IPS-15b (cell line): ENCODE results near the gene YBEY.

Experiments used
- H3K27me3 ChIP-seq: one replicate; pipeline ENCODE4 v1.6.1; 2013; ENCODE audit warnings: low read length; ENCODE audit not compliant: control insufficient read depth, insufficient read depth
- H3K36me3 ChIP-seq: one replicate; pipeline ENCODE4 v1.6.1; 2013; ENCODE audit warnings: low read length; ENCODE audit not compliant: control insufficient read depth, insufficient read depth
- H3K4me1 ChIP-seq: one replicate; pipeline ENCODE4 v1.6.1; 2013; ENCODE audit warnings: mild to moderate bottlenecking, low read length; ENCODE audit not compliant: control insufficient read depth, insufficient read depth
- H3K4me3 ChIP-seq: one replicate; pipeline ENCODE4 v1.5.1; 2013; ENCODE audit warnings: low read depth, low read length
- H3K9ac ChIP-seq: one replicate; pipeline ENCODE4 v1.6.1; 2013; ENCODE audit warnings: low read depth, mild to moderate bottlenecking, low read length
- H3K9me3 ChIP-seq: one replicate; pipeline ENCODE4 v1.6.1; 2013; ENCODE audit warnings: mild to moderate bottlenecking, low read length; ENCODE audit not compliant: control insufficient read depth, insufficient read depth

YBEY gene

DNA sequence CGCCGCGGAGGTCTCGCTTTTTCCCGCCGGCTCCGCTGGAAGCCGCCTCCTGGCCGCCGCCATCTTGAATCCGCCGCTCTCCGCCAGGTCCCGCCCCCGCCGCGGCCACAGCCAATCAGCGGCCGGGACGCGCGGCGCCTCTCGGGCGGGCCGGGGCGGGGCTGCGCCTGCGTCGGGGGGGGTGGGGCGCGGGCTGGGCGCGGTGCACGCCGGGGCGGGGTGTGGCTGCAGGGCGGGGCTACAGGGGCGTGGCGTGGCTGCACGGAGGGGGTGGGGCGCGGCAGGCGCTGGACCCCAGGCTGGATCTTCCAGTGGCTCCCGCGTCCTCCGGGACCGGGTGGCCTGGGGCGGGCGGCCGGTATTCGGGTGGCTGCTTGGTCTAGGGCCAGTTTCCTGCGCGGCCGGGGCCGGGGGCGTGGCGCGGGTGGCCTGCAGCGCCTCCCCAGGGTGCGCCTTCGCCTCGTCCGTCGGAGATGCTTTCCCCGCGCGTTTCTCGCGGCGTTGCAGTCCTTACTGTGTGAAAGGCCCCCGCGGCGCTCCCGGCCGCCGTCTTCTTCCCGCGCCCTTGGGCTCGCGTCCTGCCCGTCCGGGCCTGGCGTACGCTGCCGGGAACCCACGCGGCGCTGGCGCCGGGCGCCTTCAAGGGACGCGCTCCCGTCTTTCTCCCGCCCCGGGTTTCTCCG is 38.4 kb downstream of the YBEY start:
- peaks cover 11% of the 10 kb centered on the region for H3K36me3 ChIP-seq
- H3K9me3 ChIP-seq = no peaks in the 10 kb centered on the region
- H3K4me3 ChIP-seq = peak overlapping the region; percentile 93
- peaks cover 2% of the 10 kb centered on the region for H3K4me1 ChIP-seq
- H3K9ac ChIP-seq = peak overlapping the region; percentile 93
- H3K27me3 ChIP-seq = no peaks in the 10 kb centered on the region

DNA sequence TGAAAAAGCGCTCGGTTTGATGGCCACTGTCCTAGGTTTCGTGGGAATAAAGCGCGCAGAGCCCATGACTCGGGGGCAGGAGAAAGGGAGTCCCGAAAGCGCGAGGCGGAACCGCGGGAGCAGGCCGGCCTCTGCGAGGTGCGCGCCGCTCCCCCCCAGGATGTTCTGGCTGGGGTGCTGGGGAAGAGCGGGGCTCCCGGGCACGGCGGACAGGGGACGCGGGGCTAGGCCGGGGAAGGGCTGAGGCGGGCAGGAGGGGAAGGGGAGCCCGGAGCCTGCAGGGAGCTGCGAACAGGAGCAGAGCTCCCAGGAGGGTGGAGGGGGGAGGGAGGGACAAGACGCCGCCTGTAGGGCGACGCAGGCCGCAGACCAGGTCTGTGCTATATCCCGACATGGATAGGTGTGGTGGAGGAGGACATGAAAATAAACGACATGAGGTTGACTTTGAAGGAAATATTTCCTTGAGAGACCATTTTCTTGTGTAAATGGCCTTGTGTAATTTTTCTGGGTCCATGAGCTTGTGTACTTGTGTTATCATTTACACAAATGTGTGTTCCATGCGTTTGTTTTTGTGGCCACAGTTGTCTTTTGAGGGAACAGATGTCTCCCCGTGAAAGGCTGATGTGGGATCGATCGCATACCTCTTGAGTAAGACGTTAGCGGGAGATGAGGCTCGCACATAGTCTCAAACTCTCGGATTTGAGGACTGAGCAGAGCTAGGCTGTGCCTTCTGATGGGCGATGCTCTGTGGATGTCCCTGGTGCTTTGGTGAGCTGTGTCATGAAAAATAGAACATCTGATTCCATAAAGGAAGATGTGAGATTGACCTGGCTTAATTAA is 39.2 kb downstream of the YBEY start:
- H3K4me1 ChIP-seq = peaks cover 2% of the 10 kb centered on the region
- H3K27me3 ChIP-seq = no peaks in the 10 kb centered on the region
- peaks cover 14% of the 10 kb centered on the region for H3K36me3 ChIP-seq

DNA sequence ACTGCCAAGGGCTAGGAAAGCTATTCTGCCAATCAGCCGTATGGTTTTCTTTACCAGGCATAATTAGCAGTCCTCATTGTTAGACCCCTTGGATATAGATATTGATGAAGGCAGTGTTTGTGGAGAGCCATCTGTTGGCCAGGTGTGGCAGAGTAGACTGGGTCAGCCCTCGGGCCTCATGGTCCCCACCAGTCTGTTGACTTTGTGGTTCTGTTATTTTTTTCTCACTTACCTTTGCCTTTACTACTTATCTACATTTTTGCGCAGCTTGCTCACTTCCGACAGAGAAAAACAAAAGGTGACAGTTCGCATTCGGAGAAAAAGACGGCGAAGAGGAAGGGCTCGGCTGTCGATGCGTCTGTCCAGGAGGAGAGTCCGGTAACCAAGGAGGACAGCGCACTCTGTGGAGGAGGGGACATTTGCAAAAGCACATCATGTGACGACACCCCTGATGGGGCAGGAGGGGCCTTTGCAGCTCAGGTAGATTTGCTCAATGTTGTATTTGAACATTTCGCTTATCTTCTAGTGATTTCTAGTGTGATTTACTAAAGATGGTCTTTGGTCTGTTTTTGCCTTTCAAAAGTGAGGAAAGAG is 40.1 kb downstream of the YBEY start:
- no peaks in the 10 kb centered on the region for H3K9me3 ChIP-seq
- no peak overlapping the region for H3K9ac ChIP-seq
- H3K27me3 ChIP-seq = no peaks in the 10 kb centered on the region
- H3K4me3 ChIP-seq = no peak overlapping the region
- H3K36me3 ChIP-seq = peaks cover 15% of the 10 kb centered on the region
- peaks cover under 1% of the 10 kb centered on the region for H3K4me1 ChIP-seq

More for the DNA sequence above, 39.2 kb downstream of the YBEY start:
- Histone ChIP-seq H3K9me3 (no peaks in the 10 kb centered on the region), H3K4me3 (peak overlapping the region; percentile 70), H3K9ac (peak overlapping the region; percentile 73)

DNA sequence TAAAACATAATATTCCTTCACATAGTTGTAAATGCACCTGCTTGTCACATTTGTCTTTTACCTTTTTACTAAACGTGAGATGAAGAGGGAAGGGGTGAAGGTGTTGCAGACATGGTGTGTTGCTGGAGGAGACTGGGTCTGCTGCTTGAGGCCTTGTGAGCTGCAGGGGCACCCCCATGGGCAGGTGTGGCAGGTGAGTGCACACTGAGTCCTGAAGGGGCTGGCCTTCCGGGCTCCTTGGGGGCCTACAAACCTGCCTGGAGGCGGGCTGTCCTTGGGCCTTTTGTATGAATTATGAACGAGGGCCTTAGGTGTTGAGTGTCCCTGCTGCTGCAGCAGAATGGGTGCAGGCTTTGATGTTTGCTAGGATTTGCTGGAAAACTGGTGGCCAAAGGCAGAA is 41.6 kb downstream of the YBEY start:
- Histone ChIP-seq H3K36me3 (peaks cover 15% of the 10 kb centered on the region), H3K4me1 (no peaks in the 10 kb centered on the region)

DNA sequence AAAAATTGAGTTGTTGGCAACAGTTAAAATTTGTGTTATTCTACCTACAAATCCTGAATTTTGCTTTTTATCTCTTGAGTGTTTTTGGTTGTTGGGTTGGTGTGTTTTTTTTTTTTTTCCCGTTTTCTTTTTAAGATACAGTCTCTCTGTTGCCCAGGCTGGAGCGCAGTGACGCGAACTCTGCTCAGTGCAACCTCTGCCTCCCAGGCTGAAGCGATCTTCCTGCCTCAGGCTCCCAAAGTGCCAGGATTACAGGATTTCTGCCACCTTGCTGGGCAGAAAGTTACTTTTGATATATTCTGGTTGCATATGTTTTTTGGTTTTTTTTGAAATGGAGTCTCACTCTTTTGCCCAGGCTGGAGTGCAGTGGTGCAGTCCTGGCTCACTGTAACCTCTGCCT is 42.0 kb downstream of the YBEY start:
- no peaks in the 10 kb centered on the region for H3K9me3 ChIP-seq
- no peak overlapping the region for H3K4me3 ChIP-seq
- peaks cover 15% of the 10 kb centered on the region for H3K36me3 ChIP-seq
- no peak overlapping the region for H3K9ac ChIP-seq
- H3K4me1 ChIP-seq = no peaks in the 10 kb centered on the region
- H3K27me3 ChIP-seq = no peaks in the 10 kb centered on the region

More for the DNA sequence above, 41.6 kb downstream of the YBEY start:
- no peak overlapping the region for H3K4me3 ChIP-seq
- no peaks in the 10 kb centered on the region for H3K9me3 ChIP-seq
- H3K9ac ChIP-seq = no peak overlapping the region
- no peaks in the 10 kb centered on the region for H3K27me3 ChIP-seq

DNA sequence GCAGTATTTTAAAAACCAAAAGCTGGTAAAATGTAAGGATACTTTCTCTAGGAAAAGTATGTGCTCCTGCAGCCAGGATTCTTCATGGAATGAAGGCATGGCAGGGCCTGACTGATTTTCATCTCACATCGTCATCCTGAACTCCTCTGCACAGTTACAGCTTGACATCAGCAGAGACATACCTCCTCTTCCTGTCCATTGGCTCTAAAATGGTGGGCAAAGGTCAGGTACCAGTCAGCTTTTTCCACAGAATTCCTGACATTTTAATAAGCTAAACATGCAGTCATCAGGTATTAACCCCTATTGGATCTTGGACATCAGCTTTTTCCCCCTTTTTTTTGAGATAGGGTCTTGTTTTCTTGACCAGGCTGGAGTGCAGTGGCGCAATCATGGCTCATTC is 43.7 kb downstream of the YBEY start:
- H3K27me3 ChIP-seq = no peaks in the 10 kb centered on the region
- no peaks in the 10 kb centered on the region for H3K4me1 ChIP-seq
- no peaks in the 10 kb centered on the region for H3K9me3 ChIP-seq
- no peak overlapping the region for H3K4me3 ChIP-seq
- no peak overlapping the region for H3K9ac ChIP-seq
- H3K36me3 ChIP-seq = peaks cover 10% of the 10 kb centered on the region

DNA sequence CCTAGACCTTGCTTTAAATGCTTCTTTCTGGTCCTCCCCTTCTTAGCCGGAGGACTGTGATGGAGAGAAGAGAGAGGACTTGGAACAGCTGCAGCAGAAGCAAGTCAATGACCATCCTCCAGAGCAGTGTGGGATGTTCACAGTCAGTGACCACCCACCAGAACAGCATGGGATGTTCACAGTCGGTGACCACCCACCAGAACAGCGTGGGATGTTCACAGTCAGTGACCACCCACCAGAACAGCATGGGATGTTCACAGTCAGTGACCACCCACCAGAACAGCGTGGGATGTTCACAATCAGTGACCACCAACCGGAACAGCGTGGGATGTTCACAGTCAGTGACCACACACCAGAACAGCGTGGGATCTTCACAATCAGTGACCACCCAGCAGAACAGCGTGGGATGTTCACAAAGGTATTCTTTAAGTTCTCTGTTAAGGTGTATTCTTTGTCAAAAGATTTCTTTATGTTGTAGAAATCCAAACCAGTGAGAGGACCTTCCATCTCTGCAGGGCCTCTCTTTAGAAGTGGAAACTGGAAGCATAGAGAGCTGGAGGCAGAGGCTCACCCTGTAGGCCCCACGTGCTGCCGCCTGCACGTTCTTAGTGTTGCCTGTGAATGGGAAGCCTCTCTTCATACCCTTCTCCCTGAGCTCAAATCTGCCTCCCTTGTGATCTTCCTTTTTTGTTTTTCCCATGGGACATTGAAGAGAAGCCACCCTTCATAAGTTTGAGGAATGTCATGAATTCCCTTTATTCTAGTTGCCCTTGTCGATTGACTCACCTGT is 48.4 kb downstream of the YBEY start:
- Histone ChIP-seq H3K36me3 (peaks cover 18% of the 10 kb centered on the region), H3K4me1 (no peaks in the 10 kb centered on the region), H3K9me3 (no peaks in the 10 kb centered on the region), H3K27me3 (no peaks in the 10 kb centered on the region), H3K4me3 (no peak overlapping the region), H3K9ac (no peak overlapping the region)

DNA sequence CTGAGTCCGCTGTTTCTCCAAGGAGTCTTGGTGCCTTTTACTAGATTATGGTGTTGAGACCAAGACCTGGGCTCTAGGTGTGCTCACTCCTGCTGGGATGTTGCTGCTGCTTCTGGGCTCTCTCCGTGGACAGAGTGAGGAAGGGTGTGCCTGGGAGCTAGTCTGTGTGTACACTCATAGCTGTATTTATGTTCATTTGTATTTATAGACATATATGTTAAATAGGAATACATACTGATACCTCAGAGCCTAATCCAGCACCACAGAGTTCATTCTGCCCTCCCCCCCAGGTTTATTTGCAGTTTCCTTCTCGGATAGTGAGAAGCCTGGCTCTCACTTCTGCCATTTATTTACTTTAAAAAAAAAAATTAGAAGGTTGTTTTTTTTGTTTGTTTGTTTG is 50.5 kb downstream of the YBEY start:
- Histone ChIP-seq H3K4me1 (no peaks in the 10 kb centered on the region), H3K36me3 (peaks cover 15% of the 10 kb centered on the region)

DNA sequence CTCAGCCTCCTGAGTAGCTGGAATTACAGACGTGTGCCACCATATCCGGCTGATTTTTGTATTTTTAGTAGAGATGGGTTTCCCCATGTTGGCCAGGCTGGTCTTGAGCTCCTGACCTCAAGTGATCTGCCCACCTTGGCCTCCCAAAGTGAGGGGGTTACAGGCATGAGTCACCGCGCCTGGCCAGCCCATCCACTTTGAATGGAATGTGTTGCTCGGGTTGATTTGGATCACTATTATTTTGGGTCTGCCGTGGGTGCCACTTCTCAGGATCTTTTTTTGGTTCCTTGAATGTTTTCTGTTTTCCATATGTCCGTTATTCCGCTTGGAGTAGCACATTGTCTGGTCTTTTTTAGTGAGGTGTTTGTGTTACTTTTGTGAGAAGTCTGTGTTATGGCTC is 54.9 kb downstream of the YBEY start:
- no peak overlapping the region for H3K9ac ChIP-seq
- H3K36me3 ChIP-seq = peaks cover 15% of the 10 kb centered on the region
- H3K27me3 ChIP-seq = no peaks in the 10 kb centered on the region
- H3K4me1 ChIP-seq = no peaks in the 10 kb centered on the region
- no peaks in the 10 kb centered on the region for H3K9me3 ChIP-seq
- no peak overlapping the region for H3K4me3 ChIP-seq

More for the DNA sequence above, 50.5 kb downstream of the YBEY start:
- no peak overlapping the region for H3K9ac ChIP-seq
- no peaks in the 10 kb centered on the region for H3K9me3 ChIP-seq
- no peaks in the 10 kb centered on the region for H3K27me3 ChIP-seq
- H3K4me3 ChIP-seq = no peak overlapping the region

DNA sequence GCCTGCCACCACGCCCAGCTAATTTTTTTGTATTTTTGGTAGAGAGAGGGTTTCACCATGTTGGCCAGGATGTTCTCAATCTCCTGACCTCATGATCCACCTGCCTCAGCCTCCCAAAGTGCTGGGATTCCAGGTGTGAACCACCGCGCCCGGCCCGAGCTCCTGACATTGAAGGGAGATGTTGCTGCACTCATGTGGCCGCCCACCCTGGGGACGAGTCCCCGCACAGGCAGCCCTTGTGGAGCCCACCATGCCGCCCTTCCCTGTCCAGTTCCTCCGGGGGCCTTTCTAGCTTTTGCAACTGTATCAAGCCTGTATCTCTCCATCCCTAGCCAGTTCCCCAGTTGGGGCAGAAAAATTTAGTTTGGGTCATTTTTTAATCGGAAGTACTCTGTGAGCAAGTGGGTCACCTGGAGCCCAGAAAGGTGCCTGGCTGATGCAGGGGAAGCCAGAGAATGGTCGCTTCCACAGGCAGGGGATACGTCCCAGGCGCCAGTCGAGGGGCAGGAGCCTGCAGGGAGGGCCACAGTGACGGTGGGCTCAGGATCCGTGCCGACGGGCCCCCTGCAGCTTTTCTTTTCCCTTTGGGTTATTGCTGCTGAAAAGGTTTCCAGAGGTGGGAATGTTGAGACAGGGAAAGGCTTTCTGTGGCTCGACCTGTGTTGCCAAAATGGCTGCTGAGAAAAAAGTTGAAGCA is 58.2 kb downstream of the YBEY start:
- Histone ChIP-seq H3K4me3 (no peak overlapping the region), H3K27me3 (no peaks in the 10 kb centered on the region), H3K4me1 (no peaks in the 10 kb centered on the region), H3K36me3 (peaks cover 34% of the 10 kb centered on the region), H3K9me3 (no peaks in the 10 kb centered on the region), H3K9ac (no peak overlapping the region)

DNA sequence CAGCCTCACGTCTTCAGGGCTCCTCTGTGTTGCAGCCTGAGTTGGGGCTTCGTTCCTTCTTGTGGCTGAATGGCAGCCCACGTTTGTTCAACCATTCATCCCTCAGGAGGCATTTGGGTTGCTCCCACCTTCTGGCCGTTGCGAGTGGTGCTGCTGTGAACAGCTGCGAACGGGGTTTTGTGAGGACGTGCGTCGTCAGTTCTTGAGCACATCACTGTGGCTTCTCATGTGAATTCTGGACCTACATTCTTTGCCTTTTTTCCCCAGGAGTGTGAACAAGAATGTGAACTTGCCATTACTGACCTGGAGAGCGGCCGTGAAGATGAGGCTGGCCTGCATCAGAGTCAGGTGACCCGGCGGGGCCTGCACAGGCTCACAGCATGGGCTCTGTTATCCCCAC is 59.7 kb downstream of the YBEY start:
- H3K27me3 ChIP-seq = no peaks in the 10 kb centered on the region
- no peaks in the 10 kb centered on the region for H3K9me3 ChIP-seq
- H3K36me3 ChIP-seq = peaks cover 49% of the 10 kb centered on the region
- H3K4me1 ChIP-seq = no peaks in the 10 kb centered on the region
- H3K9ac ChIP-seq = no peak overlapping the region
- H3K4me3 ChIP-seq = no peak overlapping the region
